Mononuclear cell (primary cell): Measurements from ENCODE around the gene WDR70. TPM values are rescaled to one million over a fixed set of nuclear protein-coding genes. Genes with fewer than 3 reads are reported as not detected.
"Not testable (repeated sequence)": the region's sequence is repeated elsewhere in the genome, so short reads cannot be mapped to it uniquely, and the experiment has no call there.

Experiments
- H3K27me3 ChIP-seq: 2 replicates; pipeline ENCODE4 v1.6.0; 2011; ENCODE audit warnings: low read length, control low read depth; ENCODE audit not compliant: insufficient read depth
- H3K4me1 ChIP-seq: 2 replicates; pipeline ENCODE4 v1.5.1; 2011; ENCODE audit warnings: mild to moderate bottlenecking, low read length, control low read depth; ENCODE audit not compliant: insufficient read depth
- H3K4me3 ChIP-seq: 2 replicates; pipeline ENCODE4 v1.5.1; 2011; ENCODE audit warnings: mild to moderate bottlenecking, low read length, moderate library complexity
- H3K9me3 ChIP-seq: 2 replicates; pipeline ENCODE4 v1.5.1; 2011; ENCODE audit warnings: low read depth, mild to moderate bottlenecking, control low read depth, low read length
- total RNA-seq: library from RNA; depleted of rRNA; stranded (reverse); fragments of >200 nt; gene quantifications from one replicate; pipeline ENCODE4 v1.2.3, GENCODE V29; 2012

WDR70 gene
- total RNA-seq, 1 donor = 21.5 TPM

GRCh38 chr5:37654566-37654965 lies 275.4 kb downstream of the WDR70 start:
- H3K4me3 ChIP-seq, H3K9me3 ChIP-seq, H3K27me3 ChIP-seq, H3K4me1 ChIP-seq: not testable (repeated sequence)

- no peaks in the 10 kb centered on the region for H3K4me1 ChIP-seq
- no peak overlapping the region for H3K4me3 ChIP-seq
- no peaks in the 10 kb centered on the region for H3K27me3 ChIP-seq
- no peaks in the 10 kb centered on the region for H3K9me3 ChIP-seq
These were observed 277.9 kb downstream of the WDR70 start for GRCh38 chr5:37657046-37657445.

GRCh38 chr5:37658440-37658839 lies 279.3 kb downstream of the WDR70 start:
- no peaks in the 10 kb centered on the region for H3K27me3 ChIP-seq
- no peaks in the 10 kb centered on the region for H3K4me1 ChIP-seq
- no peaks in the 10 kb centered on the region for H3K9me3 ChIP-seq
- H3K4me3 ChIP-seq = no peak overlapping the region

DNA sequence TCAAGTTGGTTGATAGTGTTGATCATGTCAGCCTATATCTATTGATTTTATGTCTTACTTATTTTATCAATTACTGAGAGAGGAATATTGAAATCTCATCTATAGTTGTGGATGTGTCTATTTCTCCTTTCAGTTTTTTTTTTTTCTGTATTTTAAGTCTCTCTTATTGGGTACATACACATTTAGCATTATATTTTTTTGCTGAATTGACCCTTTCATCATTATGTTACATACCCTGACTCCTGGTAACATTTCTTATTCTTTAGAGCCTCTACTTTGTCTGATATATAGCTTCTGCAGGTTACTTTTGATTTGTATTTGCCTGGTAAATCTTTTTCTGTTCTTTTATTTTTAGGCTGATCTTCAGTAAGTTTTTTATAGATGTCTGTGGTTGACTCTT lies 281.2 kb downstream of the WDR70 start:
- no peaks in the 10 kb centered on the region for H3K9me3 ChIP-seq
- peaks cover 3% of the 10 kb centered on the region for H3K4me1 ChIP-seq
- H3K27me3 ChIP-seq = no peaks in the 10 kb centered on the region
- H3K4me3 ChIP-seq = no peak overlapping the region

DNA sequence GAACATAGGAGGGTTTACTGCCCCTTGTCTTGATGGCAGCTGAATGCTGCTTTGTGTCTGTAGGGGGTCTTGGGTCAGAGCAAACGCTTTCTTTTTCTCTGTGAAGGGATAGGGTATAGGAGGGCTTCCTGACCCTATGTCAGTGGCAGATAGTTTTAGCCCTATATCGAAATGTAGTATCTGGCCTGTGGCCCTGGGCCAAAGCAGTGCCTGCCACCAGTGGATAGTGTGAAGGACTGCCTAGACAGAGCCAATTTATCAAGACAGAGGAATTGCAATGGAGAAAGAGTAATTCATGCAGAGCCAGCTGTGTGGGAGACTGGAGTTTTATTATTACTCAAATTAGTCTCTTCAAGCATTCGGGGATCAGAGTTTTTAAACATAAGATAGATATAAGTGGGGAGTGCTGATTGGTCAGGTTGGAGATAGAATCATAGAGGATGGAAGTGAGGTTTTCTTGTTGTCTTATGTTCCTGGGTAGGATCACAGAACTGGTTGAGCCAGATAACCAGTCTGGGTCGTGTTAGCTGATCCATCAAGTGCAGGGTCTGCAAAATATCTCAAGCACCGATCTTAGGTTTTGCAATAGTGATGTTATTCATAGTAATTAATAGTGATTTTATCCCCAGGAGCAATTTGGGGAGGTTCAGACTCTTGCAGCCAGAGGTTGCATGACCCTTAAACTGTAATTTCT lies 282.3 kb downstream of the WDR70 start:
- H3K27me3 ChIP-seq = no peaks in the 10 kb centered on the region

DNA sequence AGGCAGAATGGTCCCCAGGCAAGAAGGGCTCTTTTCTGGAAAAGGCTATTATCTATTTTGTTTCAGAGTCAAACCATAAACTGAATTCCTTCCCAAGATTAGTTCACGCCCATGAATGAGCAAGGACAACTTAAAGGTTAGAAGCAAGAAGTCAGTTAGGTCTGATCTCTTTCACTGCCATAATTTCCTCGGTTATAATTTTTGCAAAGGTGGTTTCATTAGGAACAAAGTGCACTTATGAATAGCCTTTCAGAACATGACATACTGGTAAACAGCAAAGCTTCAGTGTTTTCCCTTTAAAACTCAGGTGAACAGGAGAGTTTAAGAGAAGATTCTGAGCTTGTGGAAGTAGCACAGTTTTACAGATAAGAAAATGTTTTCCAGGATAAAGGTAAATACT lies 282.8 kb downstream of the WDR70 start:
- Histone ChIP-seq H3K27me3 (no peaks in the 10 kb centered on the region), H3K4me3 (no peak overlapping the region), H3K9me3 (no peaks in the 10 kb centered on the region), H3K4me1 (peaks cover 3% of the 10 kb centered on the region)

More for the DNA sequence above, 282.3 kb downstream of the WDR70 start:
- no peaks in the 10 kb centered on the region for H3K9me3 ChIP-seq
- H3K4me3 ChIP-seq = no peak overlapping the region
- peaks cover 3% of the 10 kb centered on the region for H3K4me1 ChIP-seq

- H3K4me1 ChIP-seq = peaks cover 3% of the 10 kb centered on the region
- H3K4me3 ChIP-seq = no peak overlapping the region
- H3K9me3 ChIP-seq = no peaks in the 10 kb centered on the region
- H3K27me3 ChIP-seq = no peaks in the 10 kb centered on the region
These were observed 283.2 kb downstream of the WDR70 start for GRCh38 chr5:37662362-37662761.

- H3K9me3 ChIP-seq = no peaks in the 10 kb centered on the region
- no peak overlapping the region for H3K4me3 ChIP-seq
- no peaks in the 10 kb centered on the region for H3K27me3 ChIP-seq
- H3K4me1 ChIP-seq = peaks cover 3% of the 10 kb centered on the region
These were observed 283.8 kb downstream of the WDR70 start for GRCh38 chr5:37662789-37663485.

GRCh38 chr5:37663538-37663937 lies 284.4 kb downstream of the WDR70 start:
- H3K4me1 ChIP-seq = peaks cover 3% of the 10 kb centered on the region
- no peak overlapping the region for H3K4me3 ChIP-seq
- no peaks in the 10 kb centered on the region for H3K9me3 ChIP-seq
- no peaks in the 10 kb centered on the region for H3K27me3 ChIP-seq

DNA sequence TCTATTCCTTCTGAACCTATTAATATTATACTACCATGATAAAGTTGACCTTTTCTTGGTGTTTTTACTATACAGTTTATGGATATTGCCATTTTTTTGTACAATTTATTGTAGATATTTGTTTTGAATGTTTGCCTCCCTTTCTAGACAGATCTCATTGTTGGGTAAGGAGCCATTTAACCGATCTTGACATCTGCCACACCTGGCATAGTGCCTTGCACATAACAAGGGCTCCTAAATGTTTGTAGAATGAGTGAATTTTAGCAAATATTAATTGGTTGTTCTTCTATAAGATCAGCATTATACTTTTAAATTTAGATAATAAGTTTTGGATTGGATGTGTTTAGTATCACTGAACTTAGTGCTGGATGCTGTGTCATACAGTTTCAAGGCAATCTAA lies 285.4 kb downstream of the WDR70 start:
- H3K4me1 ChIP-seq = peaks cover 3% of the 10 kb centered on the region
- no peaks in the 10 kb centered on the region for H3K27me3 ChIP-seq
- no peak overlapping the region for H3K4me3 ChIP-seq
- no peaks in the 10 kb centered on the region for H3K9me3 ChIP-seq

GRCh38 chr5:37665272-37665671 lies 286.2 kb downstream of the WDR70 start:
- Histone ChIP-seq H3K4me1 (peaks cover 3% of the 10 kb centered on the region), H3K9me3 (no peaks in the 10 kb centered on the region), H3K27me3 (no peaks in the 10 kb centered on the region), H3K4me3 (no peak overlapping the region)

DNA sequence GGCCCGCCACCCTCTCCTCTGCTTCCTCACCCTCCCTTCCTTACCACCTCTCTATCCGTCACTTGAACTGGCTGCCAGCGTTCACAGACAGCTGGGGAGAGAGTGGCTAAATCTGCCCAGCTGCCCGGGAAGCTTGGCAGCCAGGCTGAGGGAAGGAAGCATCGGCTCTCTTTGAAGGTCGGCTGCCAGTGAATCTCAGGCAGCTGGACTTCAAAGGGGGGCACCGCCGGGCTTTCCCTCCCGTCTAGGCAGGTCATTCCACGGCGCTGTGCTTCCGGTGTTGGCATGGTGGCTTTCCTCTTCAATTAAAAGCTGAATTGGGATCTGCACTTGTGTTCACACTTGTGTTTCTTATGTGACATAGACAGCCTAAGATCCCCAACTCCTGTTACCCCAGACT lies 286.8 kb downstream of the WDR70 start:
- Histone ChIP-seq H3K27me3 (no peaks in the 10 kb centered on the region), H3K9me3 (no peaks in the 10 kb centered on the region), H3K4me1 (peaks cover 3% of the 10 kb centered on the region), H3K4me3 (no peak overlapping the region)

- Histone ChIP-seq H3K4me3 (no peak overlapping the region), H3K9me3 (no peaks in the 10 kb centered on the region), H3K4me1 (peaks cover 11% of the 10 kb centered on the region), H3K27me3 (no peaks in the 10 kb centered on the region)
These were observed 288.3 kb downstream of the WDR70 start for GRCh38 chr5:37667430-37667829.

GRCh38 chr5:37667846-37668245 lies 288.7 kb downstream of the WDR70 start:
- H3K9me3 ChIP-seq = no peaks in the 10 kb centered on the region
- no peak overlapping the region for H3K4me3 ChIP-seq
- H3K4me1 ChIP-seq = peaks cover 15% of the 10 kb centered on the region
- H3K27me3 ChIP-seq = no peaks in the 10 kb centered on the region

- Histone ChIP-seq H3K4me3 (no peak overlapping the region), H3K27me3 (no peaks in the 10 kb centered on the region), H3K4me1 (peaks cover 15% of the 10 kb centered on the region), H3K9me3 (no peaks in the 10 kb centered on the region)
These were observed 289.5 kb downstream of the WDR70 start for GRCh38 chr5:37668524-37669047.
